Activated naive CD4-positive, alpha-beta T cell treated with Interleukin-2 at 50 U/mL for 16 hours (primary cell): ENCODE results near the gene YPEL5.

Experiments
- DNase-seq: peaks from one replicate; pipeline ENCODE4 v3.0.0-alpha.2; 2020

YPEL5 gene

GRCh38 chr2:30172627-30173026 lies 25.8 kb downstream of the YPEL5 start:
- DNase-seq, result no peak

- no peak for DNase-seq
These were observed 30.6 kb downstream of the YPEL5 start for GRCh38 chr2:30177440-30177839.

GRCh38 chr2:30177956-30178355 lies 31.1 kb downstream of the YPEL5 start:
- DNase-seq, result no peak

GRCh38 chr2:30178618-30179434 lies 32.0 kb downstream of the YPEL5 start:
- no peak for DNase-seq

GRCh38 chr2:30179536-30179935 lies 32.7 kb downstream of the YPEL5 start:
- no peak for DNase-seq

- DNase-seq, result no peak
These were observed 33.4 kb downstream of the YPEL5 start for GRCh38 chr2:30180226-30180625.

- no peak for DNase-seq
These were observed 34.4 kb downstream of the YPEL5 start for GRCh38 chr2:30181176-30181575.

GRCh38 chr2:30184035-30184434 lies 37.2 kb downstream of the YPEL5 start:
- DNase-seq, result no peak

GRCh38 chr2:30185178-30185577 lies 38.4 kb downstream of the YPEL5 start:
- no peak for DNase-seq

GRCh38 chr2:30188292-30188691 lies 41.5 kb downstream of the YPEL5 start:
- DNase-seq, result no peak

GRCh38 chr2:30190637-30191036 lies 43.8 kb downstream of the YPEL5 start:
- DNase-seq, result no peak

- DNase-seq, result no peak
These were observed 44.3 kb downstream of the YPEL5 start for GRCh38 chr2:30191107-30191506.

GRCh38 chr2:30191819-30192271 lies 45.0 kb downstream of the YPEL5 start:
- DNase-seq, result no peak

GRCh38 chr2:30192314-30192713 lies 45.5 kb downstream of the YPEL5 start:
- no peak for DNase-seq

GRCh38 chr2:30193104-30193681 lies 46.4 kb downstream of the YPEL5 start:
- DNase-seq, result no peak

- no peak for DNase-seq
These were observed 47.6 kb downstream of the YPEL5 start for GRCh38 chr2:30194421-30194820.

GRCh38 chr2:30195016-30195415 lies 48.2 kb downstream of the YPEL5 start:
- DNase-seq, result no peak

- no peak for DNase-seq
These were observed 50.9 kb downstream of the YPEL5 start for GRCh38 chr2:30197570-30198192.

GRCh38 chr2:30201990-30202389 lies 55.2 kb downstream of the YPEL5 start:
- DNase-seq, result no peak

- no peak for DNase-seq
These were observed 56.3 kb downstream of the YPEL5 start for GRCh38 chr2:30203156-30203555.

GRCh38 chr2:30204281-30204680 lies 57.5 kb downstream of the YPEL5 start:
- DNase-seq, result no peak

- DNase-seq, result no peak
These were observed 58.6 kb downstream of the YPEL5 start for GRCh38 chr2:30205456-30205855.

GRCh38 chr2:30206461-30207430 lies 59.9 kb downstream of the YPEL5 start:
- no peak for DNase-seq
